ENCODE measurements around the gene KRT32.

DNA sequence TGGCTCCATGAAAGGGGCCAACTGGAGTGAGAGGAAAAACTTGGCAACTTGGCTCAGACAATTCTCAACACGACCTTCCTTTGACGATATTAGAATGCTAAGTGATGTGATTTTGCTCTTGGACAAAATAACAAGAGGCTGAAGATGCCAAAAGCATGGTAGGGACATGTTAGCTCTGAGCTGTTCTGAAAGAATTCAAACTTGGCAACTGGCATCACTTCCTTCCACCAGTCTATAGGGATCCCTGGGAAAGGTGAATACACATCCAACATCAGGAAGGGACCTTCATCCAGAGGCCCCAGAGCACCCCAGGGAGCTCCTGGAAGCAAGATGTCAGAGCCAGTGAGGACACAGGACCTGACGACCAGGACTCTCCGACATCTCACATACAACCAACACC is 47.1 kb downstream of the KRT32 start:
- TF ChIP-seq POLR2A (IDR thresholded peaks at IDR 0.05): no peak
- TF ChIP-seq, protein P1, sequence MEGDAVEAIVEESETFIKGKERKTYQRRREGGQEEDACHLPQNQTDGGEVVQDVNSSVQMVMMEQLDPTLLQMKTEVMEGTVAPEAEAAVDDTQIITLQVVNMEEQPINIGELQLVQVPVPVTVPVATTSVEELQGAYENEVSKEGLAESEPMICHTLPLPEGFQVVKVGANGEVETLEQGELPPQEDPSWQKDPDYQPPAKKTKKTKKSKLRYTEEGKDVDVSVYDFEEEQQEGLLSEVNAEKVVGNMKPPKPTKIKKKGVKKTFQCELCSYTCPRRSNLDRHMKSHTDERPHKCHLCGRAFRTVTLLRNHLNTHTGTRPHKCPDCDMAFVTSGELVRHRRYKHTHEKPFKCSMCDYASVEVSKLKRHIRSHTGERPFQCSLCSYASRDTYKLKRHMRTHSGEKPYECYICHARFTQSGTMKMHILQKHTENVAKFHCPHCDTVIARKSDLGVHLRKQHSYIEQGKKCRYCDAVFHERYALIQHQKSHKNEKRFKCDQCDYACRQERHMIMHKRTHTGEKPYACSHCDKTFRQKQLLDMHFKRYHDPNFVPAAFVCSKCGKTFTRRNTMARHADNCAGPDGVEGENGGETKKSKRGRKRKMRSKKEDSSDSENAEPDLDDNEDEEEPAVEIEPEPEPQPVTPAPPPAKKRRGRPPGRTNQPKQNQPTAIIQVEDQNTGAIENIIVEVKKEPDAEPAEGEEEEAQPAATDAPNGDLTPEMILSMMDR (IDR thresholded peaks at IDR 0.05): no peak

All from esophagus squamous epithelium (tissue), 4 donors.